Heart left ventricle (tissue), 16 donors: Measurements from ENCODE around the gene SNX25. TPM values are rescaled to one million over a fixed set of nuclear protein-coding genes. Genes with fewer than 3 reads are reported as not detected.
"Not testable (repeated sequence)": the region's sequence is repeated elsewhere in the genome, so short reads cannot be mapped to it uniquely, and the experiment has no call there.

Experiments used
- ATAC-seq, 4 donors: fragments of 200-7000 bp; cut with Tn5 transposase; one replicate each; pipeline ENCODE4 v1.9.1; 2020 to 2022; ENCODE audit warnings: moderate library complexity in 4 of 4, mild to moderate bottlenecking in 3 of 4, moderate number of reproducible peaks in 1 of 4
- DNase-seq, 5 donors: peaks; one replicate each; pipeline ENCODE4 v3.0.0-alpha.2; 2020
- H3K27ac ChIP-seq, 12 donors: fragments of 200-600 bp; sonication (generic) in 4 of 12; one replicate each; pipeline versions ENCODE4 v1.5.0 to v1.8.0; 2016 to 2022; ENCODE audit warnings: mild to moderate bottlenecking in 2 of 12
- H3K27me3 ChIP-seq, 9 donors: fragments of 200-600 bp; sonication (generic) in 2 of 9; one replicate each; pipeline versions ENCODE4 v1.5.1 to v1.8.0; 2016 to 2022; ENCODE audit warnings: mild to moderate bottlenecking in 3 of 9
- H3K36me3 ChIP-seq, 9 donors: fragments of 200-600 bp; sonication (generic) in 2 of 9; one replicate each; pipeline versions ENCODE4 v1.5.0 to v1.8.0; 2018 to 2022; ENCODE audit warnings: mild to moderate bottlenecking in 2 of 9
- H3K4me1 ChIP-seq, 12 donors: fragments of 200-600 bp; sonication (generic) in 4 of 12; one replicate each; pipeline versions ENCODE4 v1.5.0 to v1.8.0; 2016 to 2022; ENCODE audit warnings: mild to moderate bottlenecking in 3 of 12
- H3K4me3 ChIP-seq, 12 donors: fragments of 200-600 bp; sonication (generic) in 4 of 12; one replicate each; pipeline versions ENCODE4 v1.5.0 to v1.8.0; 2017 to 2022; ENCODE audit warnings: mild to moderate bottlenecking in 9 of 12, moderate library complexity in 4 of 12
- H3K9me3 ChIP-seq, 12 donors: fragments of 200-600 bp; sonication (generic) in 4 of 12; one replicate each; pipeline versions ENCODE4 v1.5.0 to v1.8.0; 2016 to 2022; ENCODE audit warnings: mild to moderate bottlenecking in 1 of 12
- CTCF ChIP-seq, 12 donors: fragments of 200-600 bp; sonication (generic) in 4 of 12; IDR thresholded peaks; one replicate each; pipeline versions ENCODE4 v1.5.0 to v1.8.0; 2018 to 2022; ENCODE audit warnings: antibody characterized with exemption in 12 of 12, mild to moderate bottlenecking in 5 of 12
- POLR2A ChIP-seq, 2 donors: fragments of 450-650 bp; IDR thresholded peaks; one replicate each; pipeline ENCODE4 v1.6.1; 2017; ENCODE audit warnings: antibody characterized with exemption in 2 of 2, mild to moderate bottlenecking in 2 of 2, moderate library complexity in 2 of 2
- WGBS, 4 donors: extraction: QIAGEN DNeasy Blood & Tissue Kit in 2 of 4; methylation state at CpG; one replicate each; pipeline versions ENCODE4 v1.1.5 to v1.1.7; 2013 to 2018; 5-methylcytosine and 5-hydroxymethylcytosine counted together
- intact Hi-C, 10 donors: fragments of 100-400 bp; cut with DNase I; formaldehyde crosslinking; loops; one replicate each; pipeline versions ENCODE4 v1.11.1 to v1.14.2; 2022
- polyA plus RNA-seq, 2 donors: library from polyadenylated mRNA; stranded (reverse); fragments of 200-250 nt; gene quantifications; one replicate each; pipeline ENCODE4 v1.2.3, GENCODE V29; 2013
- total RNA-seq, 9 donors: library from RNA; depleted of rRNA in 2 of 9; stranded (reverse); fragments of >200 nt in 2 of 9; fragmentation: NEBNext Ultra II Directional in 3 of 9; extraction: Animal tissue kit (Norgen Biotek cat#: 25700) in 3 of 9; gene quantifications; one replicate each; pipeline versions ENCODE4 v1.1.0 to v1.2.4, GENCODE V29; 2016 to 2023
- donor health status: ischemic (EF 13 %, LVEDD 7.1; RV severe dilation, severe dysfunction).
- donor health status: healthy with polysubstance abuse.
- donor health status: DM: no; HTN: yes; CAD: no.
- donor health status: DM: no; HTN: no; CAD: no.
- donor health status: ischemic (EF 25% LVEDD 6.9; RV normal size, moderate dysfunction).
- donor health status: ischemic (EF 25% LVEDD 5.7; RV mildly dilated, moderate dysfunction).
- donor health status: healthy.
- donor health status: DM: yes; HTN: yes; CAD: no.
- donor health status: ischemic (EF 35%, LVEDD 5.7; RV mildly dilated, moderate dysfunction).
- donor health status: nonischemic (EF 11% LVEDD 7.7; RV severe dilation, severe dysfunction).
- donor health status: DM: yes; HTN: yes; CAD: no.
- donor health status: PGD.
- donor health status: ischemic (EF 29% LVEDD 5.4; RV normal size, mild dysfunction).
- donor health status: nonischemic (EF 23%, LVEDD 6.1; RV moderate dilation, normal function).

Gene SNX25
- total and polyA plus RNA-seq, 11 donors: 3.1 to 12.4 (median 10.1) TPM

- peaks cover 0 to 8% (median 0%) of the 10 kb centered on the region in 12 donors for H3K4me1 ChIP-seq
- 82 to 86% (median 85%) methylated on average over 5 of the region's 5 CpGs for WGBS, 4 donors
- H3K4me3 ChIP-seq: no peak overlapping the region
- H3K27ac ChIP-seq: no peak overlapping the region
- DNase-seq (no peak), ATAC-seq (no peak)
- H3K27me3 ChIP-seq: no peaks in the 10 kb centered on the region
- peaks cover 0 to 23% (median 20%) of the 10 kb centered on the region in 9 donors for H3K36me3 ChIP-seq
- H3K9me3 ChIP-seq: no peaks in the 10 kb centered on the region
- intact Hi-C loops: loop anchor here in 3 of 10 donors (5.0 to 10.0 kb wide), 3 partner anchors 265 to 295 kb away; no protein-coding TSS in a partner anchor
- TF ChIP-seq POLR2A (IDR thresholded peaks at IDR 0.05) (no peak), CTCF (IDR thresholded peaks at IDR 0.05) (no peak)
Measured at GRCh38 chr4:185307136-185307950, 97.9 kb downstream of the SNX25 start.

- no peak overlapping the region for H3K4me3 ChIP-seq
- no peak overlapping the region for H3K27ac ChIP-seq
- no peak for TF ChIP-seq CTCF (IDR thresholded peaks at IDR 0.05)
- no peak for TF ChIP-seq POLR2A (IDR thresholded peaks at IDR 0.05)
- intact Hi-C loops: loop anchor here in 3 of 10 donors (5.0 to 10.0 kb wide), 3 partner anchors 267 to 293 kb away; no protein-coding TSS in a partner anchor
- no peaks in the 10 kb centered on the region for H3K27me3 ChIP-seq
- DNase-seq (no peak), ATAC-seq (no peak)
- WGBS, 4 donors: 86 to 93% (median 91%) methylated on average over 4 of the region's 4 CpGs
- H3K4me1 ChIP-seq: peaks cover 0 to 7% (median 0%) of the 10 kb centered on the region in 12 donors
- peaks cover 0 to 44% (median 27%) of the 10 kb centered on the region in 9 donors for H3K36me3 ChIP-seq
- H3K9me3 ChIP-seq: no peaks in the 10 kb centered on the region
Measured at GRCh38 chr4:185309770-185310169, 100.4 kb downstream of the SNX25 start.

- DNase-seq: no peak
- intact Hi-C loops: no loop called here
- WGBS, 4 donors: 95 to 97% (median 97%) methylated on average over 5 of the region's 5 CpGs
- Histone ChIP-seq H3K4me3 (no peak overlapping the region), H3K27me3 (no peaks in the 10 kb centered on the region), H3K9me3 (no peaks in the 10 kb centered on the region), H3K36me3 (peaks cover 0 to 48% (median 27%) of the 10 kb centered on the region in 9 donors), H3K27ac (no peak overlapping the region), H3K4me1 (no peaks in the 10 kb centered on the region)
- no peak for ATAC-seq
- TF ChIP-seq CTCF (IDR thresholded peaks at IDR 0.05) (no peak), POLR2A (IDR thresholded peaks at IDR 0.05) (no peak)
Measured at GRCh38 chr4:185311113-185311888, 101.9 kb downstream of the SNX25 start.

GRCh38 chr4:185312699-185313098 is 103.3 kb downstream of the SNX25 start:
- DNase-seq (no peak), ATAC-seq (no peak)
- Histone ChIP-seq H3K36me3 (peaks cover 0 to 51% (median 27%) of the 10 kb centered on the region in 9 donors), H3K27me3 (no peaks in the 10 kb centered on the region), H3K4me3 (no peak overlapping the region), H3K4me1 (no peaks in the 10 kb centered on the region), H3K27ac (no peak overlapping the region), H3K9me3 (peaks cover 0 to 3% (median 0%) of the 10 kb centered on the region in 12 donors)
- intact Hi-C loops: no loop called here
- TF ChIP-seq CTCF (IDR thresholded peaks at IDR 0.05): no peak
- TF ChIP-seq POLR2A (IDR thresholded peaks at IDR 0.05): no peak
- 90 to 99% (median 95%) methylated on average over 5 of the region's 5 CpGs for WGBS, 4 donors

- H3K9me3 ChIP-seq, H3K27ac ChIP-seq, ATAC-seq, H3K4me3 ChIP-seq, H3K4me1 ChIP-seq, H3K27me3 ChIP-seq, intact Hi-C loops, DNase-seq: not testable (repeated sequence)
- 80 to 97% (median 95%) methylated on average over 3 of the region's 3 CpGs for WGBS, 4 donors
- peaks cover 0 to 54% (median 10%) of the 10 kb centered on the region in 9 donors for H3K36me3 ChIP-seq
Measured at GRCh38 chr4:185317462-185317861, 108.1 kb downstream of the SNX25 start.
